GM20431 (cell line): ENCODE measurements around the gene TEX12.

Experiments used
- in situ Hi-C: fragments of 300-500 bp; cut with MseI, MboI; formaldehyde crosslinking; loops from one replicate; pipeline ENCODE4 v1.15.0; 2020; ENCODE audit warnings: low sequenced_read_pairs; ENCODE audit not compliant: unreplicated experiment

Gene TEX12

GRCh38 chr11:112206071-112206470 lies 38.9 kb downstream of the TEX12 start:
- in situ Hi-C loops = no loop called here

DNA sequence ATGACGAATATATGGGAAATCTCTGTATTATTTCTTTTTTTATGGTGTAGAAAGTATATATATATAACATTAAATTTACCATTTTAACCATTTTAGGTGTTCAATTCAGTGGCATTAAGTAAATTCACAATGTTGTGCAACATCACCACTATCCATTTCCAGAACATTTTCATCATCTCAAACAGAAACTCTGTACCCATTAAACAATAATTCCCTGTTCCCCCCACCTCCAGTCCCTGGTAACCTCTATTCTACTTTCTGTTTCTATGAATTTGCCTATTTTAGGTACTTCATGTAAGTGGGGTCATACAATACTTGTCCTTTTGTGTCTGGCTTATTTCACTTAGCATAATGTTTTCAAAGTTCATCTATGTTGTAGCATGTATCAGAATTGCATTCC lies 43.7 kb downstream of the TEX12 start:
- in situ Hi-C loops = no loop called here

DNA sequence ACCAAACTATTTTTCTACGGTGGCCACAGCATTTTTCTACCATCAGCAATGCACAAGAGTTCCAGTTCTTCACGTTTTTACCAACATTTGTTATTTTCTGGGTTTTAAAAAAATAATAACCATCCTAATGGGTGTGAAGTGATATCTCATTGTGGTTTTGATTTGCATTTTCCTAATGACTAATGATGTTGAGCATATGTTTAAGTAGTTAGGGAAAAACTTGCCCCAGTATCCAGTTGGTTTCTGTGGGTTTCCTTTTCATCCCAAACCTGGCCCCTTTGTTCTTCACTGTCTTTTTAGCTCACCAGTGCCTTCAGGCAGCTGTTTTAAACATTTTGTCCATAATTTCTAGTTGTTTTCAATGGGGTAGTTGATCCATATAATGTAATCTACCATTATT lies 44.4 kb downstream of the TEX12 start:
- in situ Hi-C loops = no loop called here

GRCh38 chr11:112212290-112212689 lies 45.1 kb downstream of the TEX12 start:
- in situ Hi-C loops = no loop called here

- in situ Hi-C loops = no loop called here
These were observed 45.5 kb downstream of the TEX12 start for GRCh38 chr11:112212710-112213109.

GRCh38 chr11:112213753-112214152 lies 46.6 kb downstream of the TEX12 start:
- in situ Hi-C loops = no loop called here

GRCh38 chr11:112215621-112216020 lies 48.4 kb downstream of the TEX12 start:
- in situ Hi-C loops = no loop called here

GRCh38 chr11:112216561-112217105 lies 49.5 kb downstream of the TEX12 start:
- in situ Hi-C loops = no loop called here

DNA sequence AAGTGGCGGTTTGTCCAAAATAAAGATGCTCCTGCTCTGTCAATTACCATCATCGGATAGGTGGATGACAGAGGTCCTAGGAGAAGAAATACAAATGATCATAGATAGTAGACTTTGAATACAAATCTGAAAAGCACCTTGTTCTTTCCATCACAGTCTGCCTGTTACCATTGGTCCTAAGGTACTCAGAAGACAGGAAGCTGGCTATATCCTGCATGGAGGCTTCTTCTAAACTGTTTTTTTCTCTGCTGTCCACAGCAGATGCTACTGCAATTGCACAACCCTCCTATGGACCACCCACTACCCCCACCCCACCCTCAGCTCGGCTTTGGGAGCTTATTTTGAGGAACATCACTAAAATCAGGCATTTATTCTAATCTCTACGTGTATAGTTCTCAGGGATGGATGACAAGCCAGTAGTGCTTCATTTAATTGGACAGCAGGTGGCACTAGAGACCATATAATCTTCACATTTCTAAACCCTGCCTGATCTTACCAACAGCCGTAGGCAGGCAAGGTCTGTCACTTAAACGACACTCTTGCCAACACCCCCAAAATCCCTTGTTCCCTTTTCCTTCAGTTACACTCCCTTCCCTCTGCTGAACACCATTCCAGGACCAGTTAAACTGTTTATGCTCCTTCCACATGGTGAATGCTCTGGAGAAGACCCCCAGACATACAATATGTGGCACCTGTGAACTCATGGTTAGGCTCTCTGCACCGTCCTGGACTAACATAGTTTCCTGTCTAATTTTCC lies 52.5 kb downstream of the TEX12 start:
- in situ Hi-C loops = loop anchor here (10.0 kb wide), 1 partner anchor 65 kb away; no protein-coding TSS in a partner anchor

GRCh38 chr11:112221274-112221835 lies 54.2 kb downstream of the TEX12 start:
- in situ Hi-C loops = loop anchor here (10.0 kb wide), 1 partner anchor 63 kb away; no protein-coding TSS in a partner anchor
